Measurements from ENCODE around the gene ADRA2B.

The ADRA2B gene

GRCh38 chr2:96104487-96104861 lies 11.9 kb downstream of the ADRA2B start:
- DNase-seq (ENCODE audit: low spot score) = no peak

- DNase-seq (ENCODE audit: low spot score) = no peak
Observed at GRCh38 chr2:96103761-96104486, 12.4 kb downstream of the ADRA2B start.

GRCh38 chr2:96103187-96103601 lies 13.2 kb downstream of the ADRA2B start:
- DNase-seq (ENCODE audit: low spot score) = no peak

GRCh38 chr2:96102596-96103186 lies 13.7 kb downstream of the ADRA2B start:
- no peak for DNase-seq (ENCODE audit: low spot score)

- DNase-seq (ENCODE audit: low spot score) = no peak
Observed at GRCh38 chr2:96100893-96101304, 15.5 kb downstream of the ADRA2B start.

- no peak for DNase-seq (ENCODE audit: low spot score)
Observed at GRCh38 chr2:96099861-96100798, 16.2 kb downstream of the ADRA2B start.

GRCh38 chr2:96098900-96099590 lies 17.3 kb downstream of the ADRA2B start:
- DNase-seq (ENCODE audit: low spot score) = no peak

GRCh38 chr2:96097951-96098823 lies 18.2 kb downstream of the ADRA2B start:
- DNase-seq (ENCODE audit: low spot score) = no peak

- DNase-seq (ENCODE audit: low spot score) = no peak
Observed at GRCh38 chr2:96097441-96097840, 18.9 kb downstream of the ADRA2B start.

GRCh38 chr2:96095116-96095636 lies 21.2 kb downstream of the ADRA2B start:
- DNase-seq (ENCODE audit: low spot score) = no peak

GRCh38 chr2:96093528-96093927 lies 22.8 kb downstream of the ADRA2B start:
- DNase-seq (ENCODE audit: low spot score) = no peak

- DNase-seq (ENCODE audit: low spot score) = no peak
Observed at GRCh38 chr2:96092951-96093350, 23.4 kb downstream of the ADRA2B start.

- no peak for DNase-seq (ENCODE audit: low spot score)
Observed at GRCh38 chr2:96092573-96092877, 23.8 kb downstream of the ADRA2B start.

- DNase-seq (ENCODE audit: low spot score) = no peak
Observed at GRCh38 chr2:96091711-96092572, 24.4 kb downstream of the ADRA2B start.

GRCh38 chr2:96091141-96091710 lies 25.1 kb downstream of the ADRA2B start:
- no peak for DNase-seq (ENCODE audit: low spot score)

- DNase-seq (ENCODE audit: low spot score) = no peak
Observed at GRCh38 chr2:96090196-96090926, 26.0 kb downstream of the ADRA2B start.

- no peak for DNase-seq (ENCODE audit: low spot score)
Observed at GRCh38 chr2:96089356-96090195, 26.8 kb downstream of the ADRA2B start.

Measured in NAMALWA (cell line).